Measurements from ENCODE around the gene ROBO2.

The ROBO2 gene

DNA sequence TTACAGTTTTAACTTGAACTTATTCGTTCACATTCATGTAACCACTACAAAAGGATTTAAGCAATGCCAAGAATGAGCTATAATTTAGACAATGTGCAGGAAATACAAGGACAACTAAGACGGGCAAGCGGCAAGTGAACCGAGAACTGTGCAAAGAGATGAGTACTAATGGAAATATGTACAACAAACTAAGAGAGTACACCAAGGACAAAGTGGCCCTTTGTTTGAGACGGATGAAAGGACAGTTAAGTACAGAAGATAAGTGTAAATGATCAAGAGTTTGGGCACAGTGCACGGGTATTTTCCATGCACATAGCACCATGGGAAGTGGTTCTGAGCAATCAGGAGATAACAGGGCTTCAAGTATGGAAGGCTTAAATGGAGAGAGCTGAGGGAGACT lies 281.7 kb downstream of the ROBO2 start:
- Histone ChIP-seq H2AFZ (ENCODE audit: insufficient read depth, low read length, poor library complexity) (no peak overlapping the region), H3K18ac (ENCODE audit: low read length) (no peak overlapping the region), H4K8ac (ENCODE audit: low read depth, low read length) (no peak overlapping the region), H3K14ac (ENCODE audit: low read length) (no peak overlapping the region), H2BK12ac (ENCODE audit: low read length) (no peak overlapping the region), H3K27ac (ENCODE audit: low read depth, low read length) (no peak overlapping the region), H3K23ac (ENCODE audit: low read length) (no peak overlapping the region), H3K79me2 (ENCODE audit: control insufficient read depth, insufficient read depth, low read length, poor library complexity) (no peaks in the 10 kb centered on the region), H3K4me2 (ENCODE audit: low read length) (no peak overlapping the region), H3K4ac (ENCODE audit: low read depth, low read length) (no peak overlapping the region), H3K36me3 (ENCODE audit: control insufficient read depth in 1 of 2, insufficient read depth in 2 of 2, low read length in 2 of 2) (no peaks in the 10 kb centered on the region), H3K9ac (ENCODE audit: low read length) (no peak overlapping the region), H4K91ac (ENCODE audit: low read depth, low read length) (no peak overlapping the region), H3K79me1 (ENCODE audit: low read length) (no peaks in the 10 kb centered on the region), H3K4me1 (ENCODE audit: control insufficient read depth in 1 of 2, insufficient read depth in 2 of 2, low read length in 2 of 2) (no peaks in the 10 kb centered on the region), H2BK5ac (ENCODE audit: low read depth, low read length, poor library complexity) (no peak overlapping the region), H3K9me3 (ENCODE audit: insufficient read depth, low read depth, low read length) (no peaks in the 10 kb centered on the region), H3K27me3 (ENCODE audit: insufficient read depth, low read length) (no peaks in the 10 kb centered on the region), H3K4me3 (ENCODE audit: low read depth, low read length) (no peak overlapping the region), H2BK120ac (ENCODE audit: insufficient read depth, low read length, poor library complexity) (no peak overlapping the region), H4K12ac (ENCODE audit: low read depth, low read length) (no peak overlapping the region), H2AK5ac (ENCODE audit: low read length) (no peak overlapping the region)
- DNase-seq, result peak in 1 of 2 donors; percentile 1
- no CpG with 5 or more reads among the region's 6 CpGs for WGBS (ENCODE audit: extremely low coverage, insufficient coverage, insufficient read length)

DNA sequence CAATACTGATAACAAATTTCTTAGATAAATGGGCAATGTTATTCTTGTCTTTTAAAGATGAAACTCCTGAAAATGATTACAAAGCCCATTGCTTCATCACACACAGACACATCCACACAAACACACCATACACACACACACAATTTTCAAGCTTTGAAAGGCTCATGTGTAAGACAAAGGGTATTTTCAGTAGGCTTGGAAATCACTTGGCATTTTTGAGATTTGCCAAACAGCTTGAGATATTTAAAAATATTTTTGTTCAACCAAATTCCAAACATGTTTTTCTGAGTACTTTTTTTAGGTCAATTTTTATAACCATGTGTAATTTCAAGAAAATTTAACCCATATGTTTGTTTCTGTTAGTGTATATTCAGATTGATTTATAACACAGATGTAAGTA lies 283.7 kb downstream of the ROBO2 start:
- Histone ChIP-seq H3K9ac (ENCODE audit: low read length) (no peak overlapping the region), H3K4me3 (ENCODE audit: low read depth, low read length) (no peak overlapping the region), H2BK5ac (ENCODE audit: low read depth, low read length, poor library complexity) (no peak overlapping the region), H3K79me1 (ENCODE audit: low read length) (no peaks in the 10 kb centered on the region), H3K14ac (ENCODE audit: low read length) (no peak overlapping the region), H3K4me2 (ENCODE audit: low read length) (no peak overlapping the region), H3K79me2 (ENCODE audit: control insufficient read depth, insufficient read depth, low read length, poor library complexity) (no peaks in the 10 kb centered on the region), H4K8ac (ENCODE audit: low read depth, low read length) (no peak overlapping the region), H3K9me3 (ENCODE audit: insufficient read depth, low read depth, low read length) (no peaks in the 10 kb centered on the region), H3K4me1 (ENCODE audit: control insufficient read depth in 1 of 2, insufficient read depth in 2 of 2, low read length in 2 of 2) (no peaks in the 10 kb centered on the region), H2BK12ac (ENCODE audit: low read length) (no peak overlapping the region), H2AK5ac (ENCODE audit: low read length) (no peak overlapping the region), H4K12ac (ENCODE audit: low read depth, low read length) (no peak overlapping the region), H3K27ac (ENCODE audit: low read depth, low read length) (no peak overlapping the region), H4K91ac (ENCODE audit: low read depth, low read length) (no peak overlapping the region), H3K23ac (ENCODE audit: low read length) (no peak overlapping the region), H3K27me3 (ENCODE audit: insufficient read depth, low read length) (no peaks in the 10 kb centered on the region), H3K36me3 (ENCODE audit: control insufficient read depth in 1 of 2, insufficient read depth in 2 of 2, low read length in 2 of 2) (no peaks in the 10 kb centered on the region), H3K18ac (ENCODE audit: low read length) (no peak overlapping the region), H2BK120ac (ENCODE audit: insufficient read depth, low read length, poor library complexity) (no peak overlapping the region), H3K4ac (ENCODE audit: low read depth, low read length) (no peak overlapping the region), H2AFZ (ENCODE audit: insufficient read depth, low read length, poor library complexity) (no peak overlapping the region)
- no peak for DNase-seq

DNA sequence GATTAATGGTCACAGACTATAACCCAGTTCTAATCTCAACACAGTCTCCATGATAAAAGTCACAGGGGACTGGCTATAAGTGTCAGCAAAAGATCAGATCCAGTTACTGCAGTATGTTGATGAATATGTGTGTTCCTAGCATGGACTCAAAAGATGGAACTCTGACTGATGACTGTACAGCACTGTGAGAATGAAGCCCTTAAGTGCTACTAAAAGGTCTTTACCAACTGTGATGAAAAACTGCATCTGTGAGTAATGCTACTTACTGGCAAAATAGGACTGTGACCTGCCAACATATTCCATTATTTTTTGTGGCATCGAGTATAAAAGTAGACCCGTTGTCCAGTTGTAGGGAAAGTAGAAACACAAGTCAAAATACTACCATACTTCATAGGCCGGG lies 284.2 kb downstream of the ROBO2 start:
- Histone ChIP-seq H3K36me3 (ENCODE audit: control insufficient read depth in 1 of 2, insufficient read depth in 2 of 2, low read length in 2 of 2) (no peaks in the 10 kb centered on the region), H3K4me1 (ENCODE audit: control insufficient read depth in 1 of 2, insufficient read depth in 2 of 2, low read length in 2 of 2) (no peaks in the 10 kb centered on the region), H3K9me3 (ENCODE audit: insufficient read depth, low read depth, low read length) (no peaks in the 10 kb centered on the region), H3K18ac (ENCODE audit: low read length) (no peak overlapping the region), H2AFZ (ENCODE audit: insufficient read depth, low read length, poor library complexity) (no peak overlapping the region), H2BK5ac (ENCODE audit: low read depth, low read length, poor library complexity) (no peak overlapping the region), H3K4me2 (ENCODE audit: low read length) (no peak overlapping the region), H3K14ac (ENCODE audit: low read length) (no peak overlapping the region), H3K9ac (ENCODE audit: low read length) (no peak overlapping the region), H3K79me1 (ENCODE audit: low read length) (no peaks in the 10 kb centered on the region), H2BK120ac (ENCODE audit: insufficient read depth, low read length, poor library complexity) (no peak overlapping the region), H4K12ac (ENCODE audit: low read depth, low read length) (no peak overlapping the region), H4K8ac (ENCODE audit: low read depth, low read length) (no peak overlapping the region), H4K91ac (ENCODE audit: low read depth, low read length) (no peak overlapping the region), H2BK12ac (ENCODE audit: low read length) (no peak overlapping the region), H3K27me3 (ENCODE audit: insufficient read depth, low read length) (no peaks in the 10 kb centered on the region), H3K79me2 (ENCODE audit: control insufficient read depth, insufficient read depth, low read length, poor library complexity) (no peaks in the 10 kb centered on the region), H2AK5ac (ENCODE audit: low read length) (no peak overlapping the region), H3K4me3 (ENCODE audit: low read depth, low read length) (no peak overlapping the region), H3K23ac (ENCODE audit: low read length) (no peak overlapping the region), H3K4ac (ENCODE audit: low read depth, low read length) (no peak overlapping the region), H3K27ac (ENCODE audit: low read depth, low read length) (no peak overlapping the region)
- WGBS (ENCODE audit: extremely low coverage, insufficient coverage, insufficient read length), result no CpG with 5 or more reads among the region's 3 CpGs
- no peak for DNase-seq

DNA sequence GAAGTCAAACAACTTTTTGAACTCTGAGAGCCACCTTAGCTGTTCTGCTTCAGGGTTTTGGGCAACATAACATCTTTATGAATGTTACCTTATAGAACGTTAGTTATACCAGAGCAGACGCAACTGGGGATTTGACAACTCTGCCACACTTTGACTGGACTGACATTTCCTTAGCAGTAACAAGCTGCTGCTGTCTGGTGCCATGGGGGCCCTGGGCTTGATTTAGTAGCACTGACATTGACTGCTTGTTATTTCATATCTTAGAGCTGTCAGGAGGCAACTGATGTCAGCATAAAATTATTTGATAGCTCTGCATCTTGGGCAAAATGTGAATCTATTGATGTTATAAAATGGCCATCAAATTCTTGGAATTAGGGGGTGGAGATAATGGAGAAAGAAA lies 285.4 kb downstream of the ROBO2 start:
- Histone ChIP-seq H3K4me2 (ENCODE audit: low read length) (no peak overlapping the region), H3K4ac (ENCODE audit: low read depth, low read length) (no peak overlapping the region), H3K79me2 (ENCODE audit: control insufficient read depth, insufficient read depth, low read length, poor library complexity) (no peaks in the 10 kb centered on the region), H3K4me1 (ENCODE audit: control insufficient read depth in 1 of 2, insufficient read depth in 2 of 2, low read length in 2 of 2) (no peaks in the 10 kb centered on the region), H3K14ac (ENCODE audit: low read length) (no peak overlapping the region), H2BK120ac (ENCODE audit: insufficient read depth, low read length, poor library complexity) (no peak overlapping the region), H3K23ac (ENCODE audit: low read length) (no peak overlapping the region), H2BK12ac (ENCODE audit: low read length) (no peak overlapping the region), H2BK5ac (ENCODE audit: low read depth, low read length, poor library complexity) (no peak overlapping the region), H3K36me3 (ENCODE audit: control insufficient read depth in 1 of 2, insufficient read depth in 2 of 2, low read length in 2 of 2) (no peaks in the 10 kb centered on the region), H3K9me3 (ENCODE audit: insufficient read depth, low read depth, low read length) (no peaks in the 10 kb centered on the region), H3K9ac (ENCODE audit: low read length) (no peak overlapping the region), H2AFZ (ENCODE audit: insufficient read depth, low read length, poor library complexity) (no peak overlapping the region), H4K12ac (ENCODE audit: low read depth, low read length) (no peak overlapping the region), H3K27me3 (ENCODE audit: insufficient read depth, low read length) (no peaks in the 10 kb centered on the region), H4K91ac (ENCODE audit: low read depth, low read length) (no peak overlapping the region), H3K18ac (ENCODE audit: low read length) (no peak overlapping the region), H3K27ac (ENCODE audit: low read depth, low read length) (no peak overlapping the region), H3K79me1 (ENCODE audit: low read length) (no peaks in the 10 kb centered on the region), H3K4me3 (ENCODE audit: low read depth, low read length) (no peak overlapping the region), H2AK5ac (ENCODE audit: low read length) (no peak overlapping the region), H4K8ac (ENCODE audit: low read depth, low read length) (no peak overlapping the region)
- WGBS (ENCODE audit: extremely low coverage, insufficient coverage, insufficient read length), result no CpG with 5 or more reads among the region's 2 CpGs
- DNase-seq, result no peak

DNA sequence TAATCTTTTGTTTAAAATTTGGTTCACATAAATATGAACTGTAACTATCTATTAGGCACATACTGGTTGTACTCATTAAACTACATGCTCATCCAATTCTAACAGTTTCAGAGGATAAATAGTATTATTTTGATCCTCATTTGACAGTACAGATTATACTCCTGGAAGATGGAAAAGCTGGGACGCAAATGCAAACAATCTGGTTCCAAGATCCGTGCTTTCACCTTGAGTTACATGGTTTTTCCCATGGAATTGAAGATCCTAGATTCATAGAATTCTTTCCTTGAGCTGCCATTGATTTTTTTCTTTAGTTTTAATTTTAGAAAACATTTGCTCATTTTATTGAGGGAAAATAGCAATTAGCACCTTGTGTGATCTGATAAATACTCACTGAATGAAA lies 285.8 kb downstream of the ROBO2 start:
- Histone ChIP-seq H3K4ac (ENCODE audit: low read depth, low read length) (no peak overlapping the region), H2BK120ac (ENCODE audit: insufficient read depth, low read length, poor library complexity) (no peak overlapping the region), H3K27me3 (ENCODE audit: insufficient read depth, low read length) (no peaks in the 10 kb centered on the region), H3K4me2 (ENCODE audit: low read length) (no peak overlapping the region), H3K4me1 (ENCODE audit: control insufficient read depth in 1 of 2, insufficient read depth in 2 of 2, low read length in 2 of 2) (no peaks in the 10 kb centered on the region), H3K9me3 (ENCODE audit: insufficient read depth, low read depth, low read length) (no peaks in the 10 kb centered on the region), H2BK5ac (ENCODE audit: low read depth, low read length, poor library complexity) (no peak overlapping the region), H3K14ac (ENCODE audit: low read length) (no peak overlapping the region), H3K27ac (ENCODE audit: low read depth, low read length) (no peak overlapping the region), H3K79me1 (ENCODE audit: low read length) (no peaks in the 10 kb centered on the region), H2AFZ (ENCODE audit: insufficient read depth, low read length, poor library complexity) (no peak overlapping the region), H4K91ac (ENCODE audit: low read depth, low read length) (no peak overlapping the region), H3K79me2 (ENCODE audit: control insufficient read depth, insufficient read depth, low read length, poor library complexity) (no peaks in the 10 kb centered on the region), H3K36me3 (ENCODE audit: control insufficient read depth in 1 of 2, insufficient read depth in 2 of 2, low read length in 2 of 2) (no peaks in the 10 kb centered on the region), H3K18ac (ENCODE audit: low read length) (no peak overlapping the region), H4K12ac (ENCODE audit: low read depth, low read length) (no peak overlapping the region), H4K8ac (ENCODE audit: low read depth, low read length) (no peak overlapping the region), H2BK12ac (ENCODE audit: low read length) (no peak overlapping the region), H3K4me3 (ENCODE audit: low read depth, low read length) (no peak overlapping the region), H3K9ac (ENCODE audit: low read length) (no peak overlapping the region), H3K23ac (ENCODE audit: low read length) (no peak overlapping the region), H2AK5ac (ENCODE audit: low read length) (no peak overlapping the region)
- no CpG with 5 or more reads among the region's 2 CpGs for whole genome bisulfite sequencing (ENCODE audit: extremely low coverage, insufficient coverage, insufficient read length)
- no peak for DNase-seq

All from trophoblast cell (in vitro differentiated cells and primary cell).